HG03066 (cell line): Measurements from ENCODE around the gene GDF11.
"Not testable (repeated sequence)": the region's sequence is repeated elsewhere in the genome, so short reads cannot be mapped to it uniquely, and the experiment has no call there.

Source experiments
- ATAC-seq: cut with Tn5 transposase; IDR thresholded peaks from one replicate; pipeline ENCODE4 v1.9.1; 2021; ENCODE audit warnings: low read depth; ENCODE audit not compliant: unreplicated experiment

The GDF11 gene

DNA sequence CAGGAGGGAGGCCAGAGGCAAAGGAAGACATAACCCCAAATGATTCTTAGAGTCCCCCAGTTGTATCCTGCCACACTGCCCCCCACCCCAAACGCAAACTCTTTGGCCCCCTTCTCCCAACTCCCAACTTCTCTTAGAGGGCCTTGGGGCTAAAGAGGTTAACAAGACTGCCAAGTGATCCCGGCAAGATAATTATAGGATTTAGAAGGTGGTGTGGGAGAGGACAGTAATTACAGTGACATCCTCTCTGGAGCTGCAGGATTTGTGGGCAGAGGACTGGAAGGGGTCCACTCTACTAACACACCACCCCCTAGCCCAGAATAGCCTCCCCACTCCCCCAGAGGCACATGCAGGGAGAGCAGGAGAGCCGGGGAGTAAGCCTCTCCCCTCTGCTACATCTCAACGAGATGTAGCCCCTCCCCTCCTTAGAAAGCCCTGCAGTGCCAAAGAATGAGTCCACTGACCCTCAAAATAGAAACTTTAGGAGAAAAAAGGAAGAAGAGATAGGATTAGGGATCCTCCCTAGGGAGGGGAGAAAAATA lies 5.3 kb upstream of the GDF11 start:
- ATAC-seq, result peak; percentile 8

DNA sequence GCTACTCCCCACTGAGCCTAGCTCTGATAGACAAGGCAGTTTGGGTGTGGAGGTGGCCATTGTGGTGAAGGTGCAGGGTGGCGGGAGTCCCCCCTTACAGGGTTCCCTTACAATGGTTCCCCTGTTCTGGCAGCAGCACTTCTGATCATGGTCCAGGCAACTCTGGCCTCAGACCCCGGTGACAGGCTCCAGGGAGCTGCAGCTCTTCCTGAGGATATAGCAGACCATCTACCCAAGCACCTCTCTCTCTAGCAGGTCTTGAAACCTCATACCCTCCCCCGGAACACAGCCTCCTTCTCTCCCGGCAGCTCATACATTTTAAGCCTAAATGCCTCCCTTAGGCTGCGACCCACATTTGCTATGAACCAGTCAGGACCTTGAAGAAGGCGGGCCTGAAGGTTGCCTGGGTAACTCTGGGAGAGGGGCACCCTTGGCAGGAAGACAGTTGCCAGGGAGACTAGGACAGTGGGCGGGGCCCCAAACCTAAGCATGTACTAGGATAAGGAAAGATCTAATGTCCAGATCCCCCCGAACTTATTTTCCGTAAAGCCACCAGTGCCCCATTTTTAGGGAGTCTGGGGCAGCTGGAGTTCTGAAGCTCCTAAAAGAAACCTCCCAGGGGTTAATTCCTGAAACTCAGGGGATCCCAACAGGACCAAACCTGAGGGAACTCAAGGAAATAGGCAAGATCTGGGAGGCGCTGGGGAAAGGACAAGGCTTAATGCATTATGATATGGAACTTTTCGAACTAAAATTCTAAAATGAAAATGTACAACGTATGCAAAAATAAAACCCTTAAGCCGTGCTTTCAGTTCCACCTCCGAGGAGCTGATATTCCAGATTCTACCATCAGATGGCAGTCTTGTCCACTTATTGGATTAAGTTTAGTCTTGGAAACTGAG lies 4.5 kb upstream of the GDF11 start:
- ATAC-seq, result peak; percentile 80

DNA sequence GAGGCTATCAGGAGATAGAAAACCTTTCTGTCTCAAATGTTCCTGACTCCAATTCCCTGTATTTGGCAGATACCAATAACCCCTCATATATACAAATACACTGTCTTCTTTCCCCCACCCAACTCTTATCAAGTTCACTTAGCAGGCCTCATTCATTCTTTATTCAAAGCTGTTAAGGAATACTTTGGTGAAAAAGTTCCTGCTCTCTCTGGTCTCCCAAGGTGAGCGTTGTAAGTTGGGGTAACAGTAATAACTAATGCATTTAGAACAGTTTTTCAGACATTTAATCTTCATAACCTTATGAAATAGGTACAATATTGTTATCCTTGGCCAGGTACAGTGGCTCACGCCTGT lies 3.9 kb upstream of the GDF11 start:
- no peak for ATAC-seq

DNA sequence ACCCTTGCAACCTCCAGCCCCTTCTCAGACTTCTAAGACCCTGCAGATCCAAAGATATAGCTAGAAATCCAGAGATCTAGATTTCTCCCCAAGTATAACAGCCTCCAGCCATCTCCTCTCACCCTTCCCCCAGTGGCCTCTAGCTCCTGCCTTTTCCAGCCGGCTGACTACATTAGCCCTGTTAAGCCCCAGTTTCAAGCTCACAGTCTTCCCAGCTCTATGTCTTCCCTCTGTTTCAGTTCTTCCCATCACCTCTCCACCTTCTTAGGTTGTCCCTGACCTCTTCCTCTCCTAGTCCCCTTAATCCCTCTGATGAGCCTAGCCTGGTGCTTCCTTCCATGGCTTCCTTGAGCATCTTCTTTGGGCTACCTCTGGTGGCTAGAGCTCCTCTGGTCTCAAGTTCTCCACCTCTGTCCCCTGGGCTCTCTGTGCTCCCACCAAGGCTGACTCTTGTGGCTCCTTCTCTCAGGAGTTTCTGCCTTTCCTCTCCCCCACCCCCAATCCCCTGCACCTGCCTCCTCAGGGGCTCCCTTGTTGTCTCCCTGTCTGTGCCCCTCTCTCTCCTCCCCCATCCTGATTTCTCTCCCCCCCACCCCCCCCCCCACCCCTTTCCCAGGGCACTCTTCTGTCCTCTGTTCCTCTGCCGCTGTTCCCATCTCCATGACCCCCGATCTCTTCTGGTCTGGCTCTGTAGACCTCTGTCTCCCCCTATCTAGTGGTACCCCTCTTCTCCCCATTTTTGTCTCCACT lies 816 bp upstream of the GDF11 start:
- no peak for ATAC-seq

DNA sequence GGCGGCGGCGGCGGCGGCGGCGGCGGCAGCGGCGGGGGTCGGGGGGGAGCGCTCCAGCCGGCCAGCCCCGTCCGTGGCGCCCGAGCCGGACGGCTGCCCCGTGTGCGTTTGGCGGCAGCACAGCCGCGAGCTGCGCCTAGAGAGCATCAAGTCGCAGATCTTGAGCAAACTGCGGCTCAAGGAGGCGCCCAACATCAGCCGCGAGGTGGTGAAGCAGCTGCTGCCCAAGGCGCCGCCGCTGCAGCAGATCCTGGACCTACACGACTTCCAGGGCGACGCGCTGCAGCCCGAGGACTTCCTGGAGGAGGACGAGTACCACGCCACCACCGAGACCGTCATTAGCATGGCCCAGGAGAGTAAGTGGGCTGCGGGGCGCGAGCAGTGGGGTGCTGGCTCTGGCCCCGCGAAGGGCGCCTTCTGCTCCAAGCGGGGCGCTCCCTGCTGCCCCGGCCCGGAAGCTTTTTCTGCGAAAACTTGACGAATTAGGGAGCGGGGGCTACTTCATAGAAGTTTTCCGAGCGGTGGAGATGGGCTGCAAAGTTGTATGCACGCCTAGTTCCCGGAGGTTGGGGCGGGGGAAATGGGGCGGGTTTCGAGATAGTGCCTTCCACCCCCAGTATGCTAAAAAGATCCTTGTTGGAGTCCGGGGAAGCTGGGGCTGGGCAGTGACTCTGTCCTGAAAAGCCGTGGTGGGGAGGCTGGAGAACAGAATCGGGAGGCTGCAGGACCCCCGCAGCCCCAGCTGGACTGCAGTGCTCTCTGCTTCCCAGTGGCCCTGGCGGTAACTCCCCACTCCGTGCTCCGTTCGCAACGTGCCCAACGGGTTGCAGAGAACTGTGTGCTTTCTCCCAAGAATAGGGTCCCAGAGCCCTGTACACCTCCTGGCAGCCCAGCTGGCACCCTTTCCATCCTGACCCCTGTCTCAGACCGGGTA lies 751 bp downstream of the GDF11 start:
- ATAC-seq, result peak; percentile 49

DNA sequence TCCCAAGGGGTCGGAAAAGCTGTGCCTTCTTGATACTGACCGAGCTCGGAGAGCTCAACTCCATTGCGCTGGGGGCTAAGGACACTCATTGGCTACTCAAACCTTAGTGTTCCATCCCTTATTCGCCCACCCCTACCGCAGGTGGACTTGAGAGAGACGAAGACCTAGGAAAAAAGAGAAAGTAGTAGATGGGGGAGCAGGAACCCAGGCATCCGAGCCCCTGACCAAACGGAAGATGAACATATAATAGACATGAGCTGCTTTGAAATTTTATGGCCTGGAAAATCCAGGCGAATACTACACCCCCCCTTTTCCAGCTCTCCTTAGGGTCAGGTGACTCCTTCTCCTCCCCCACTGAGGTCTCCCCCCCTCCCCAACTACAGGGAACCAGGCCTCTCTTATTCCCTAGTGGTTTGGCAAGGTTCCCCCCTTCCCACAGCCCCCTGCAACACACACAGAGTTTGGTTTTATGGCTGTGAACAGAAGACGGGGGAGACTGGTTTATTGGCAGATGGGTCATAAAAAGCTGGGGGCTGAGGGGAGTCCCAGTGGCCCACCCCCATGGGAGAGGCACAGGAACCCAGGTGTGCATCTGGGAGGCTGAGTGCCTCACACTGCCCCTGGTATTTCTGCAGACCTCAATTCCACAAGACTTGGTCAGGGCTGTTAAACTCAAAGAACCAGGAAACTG lies 1.6 kb downstream of the GDF11 start:
- no peak for ATAC-seq

DNA sequence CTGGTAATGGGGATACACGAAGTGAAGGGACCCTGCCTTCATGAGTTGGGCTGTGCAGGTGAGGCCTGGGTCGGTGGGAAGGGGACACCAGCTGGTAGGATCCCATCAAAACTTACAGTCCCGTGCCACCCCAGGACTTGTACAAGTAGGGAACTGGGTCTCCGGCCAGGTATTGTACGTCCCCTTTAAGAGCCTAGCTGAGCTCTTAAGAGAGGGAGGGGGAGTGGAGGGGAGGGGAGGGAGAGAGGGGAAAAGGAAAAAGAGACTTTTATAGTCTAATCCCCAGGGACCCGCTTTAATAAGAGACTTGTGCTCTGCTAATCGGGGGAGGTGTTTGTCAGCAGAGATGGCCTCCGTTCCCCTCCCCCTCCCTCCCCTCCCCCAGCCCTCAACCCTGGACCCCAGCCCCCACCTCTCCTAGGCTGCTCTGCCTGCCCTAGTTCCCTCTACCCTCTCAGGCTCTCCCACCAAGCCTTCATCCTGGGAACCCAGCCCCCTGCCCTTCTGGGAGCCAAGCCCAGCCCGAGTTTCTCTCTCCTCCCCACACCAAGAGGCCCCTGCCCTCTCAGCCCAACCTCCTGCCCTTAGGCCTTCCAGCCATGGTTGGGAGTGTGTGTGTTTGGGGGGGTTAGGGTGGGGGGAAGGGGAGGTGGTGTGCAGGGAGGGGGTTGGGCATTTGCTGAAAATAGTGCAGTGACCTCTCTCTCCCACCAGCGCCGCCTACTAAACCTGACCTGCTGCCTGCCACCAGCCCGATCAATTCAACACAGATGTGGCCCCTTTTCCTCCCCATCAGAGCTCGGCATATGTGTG lies 2.6 kb downstream of the GDF11 start:
- ATAC-seq, result no peak

DNA sequence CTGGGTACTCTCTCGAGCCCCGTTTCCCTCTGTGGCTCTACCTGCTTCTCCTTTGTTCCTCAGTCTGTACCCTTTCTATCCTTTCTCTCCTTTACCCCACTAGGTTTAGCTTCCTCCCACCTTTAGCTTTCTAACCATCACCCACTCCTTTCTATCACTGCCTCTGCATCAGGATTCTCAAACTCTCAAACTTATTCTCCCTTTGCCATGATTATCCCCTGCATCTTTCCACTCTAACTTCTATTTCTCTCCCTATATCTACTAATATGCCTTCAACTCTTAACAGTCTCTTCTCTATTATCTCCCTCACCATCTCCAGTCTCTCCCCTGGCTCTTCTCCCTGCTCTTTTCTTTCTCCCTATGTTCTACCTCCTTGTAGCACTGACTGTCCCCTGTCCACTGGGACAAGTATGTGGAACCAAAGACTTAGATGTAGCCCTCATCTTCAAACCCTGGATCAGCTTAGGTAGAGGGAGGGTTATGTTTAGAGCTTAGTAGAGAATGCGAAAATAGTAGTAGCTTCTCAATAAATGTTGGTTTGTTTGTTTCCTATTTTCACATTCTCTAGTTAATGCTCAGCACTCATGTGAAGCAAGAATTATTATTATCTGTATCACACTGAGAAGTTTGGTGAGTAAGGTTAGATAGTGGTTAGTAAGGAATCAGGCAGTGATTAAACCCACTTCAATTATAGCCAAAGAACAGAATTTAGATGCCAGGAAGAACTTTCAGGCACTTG lies 3.4 kb downstream of the GDF11 start:
- no peak for ATAC-seq

DNA sequence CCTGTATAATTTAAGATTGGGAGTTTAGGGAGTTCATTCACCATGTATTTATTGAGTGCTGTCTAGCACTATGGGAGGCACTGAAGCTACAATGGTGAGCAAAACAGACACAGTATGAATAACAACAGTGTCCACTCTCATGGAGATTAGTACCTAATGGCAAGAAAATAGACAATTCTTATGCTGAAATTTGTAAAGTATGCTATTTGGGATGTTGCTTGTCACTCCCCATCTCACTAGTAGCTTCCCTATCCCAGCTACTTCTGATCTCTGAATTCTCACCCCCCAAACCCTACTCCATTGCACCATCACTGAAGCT lies 4.0 kb downstream of the GDF11 start:
- no peak for ATAC-seq

DNA sequence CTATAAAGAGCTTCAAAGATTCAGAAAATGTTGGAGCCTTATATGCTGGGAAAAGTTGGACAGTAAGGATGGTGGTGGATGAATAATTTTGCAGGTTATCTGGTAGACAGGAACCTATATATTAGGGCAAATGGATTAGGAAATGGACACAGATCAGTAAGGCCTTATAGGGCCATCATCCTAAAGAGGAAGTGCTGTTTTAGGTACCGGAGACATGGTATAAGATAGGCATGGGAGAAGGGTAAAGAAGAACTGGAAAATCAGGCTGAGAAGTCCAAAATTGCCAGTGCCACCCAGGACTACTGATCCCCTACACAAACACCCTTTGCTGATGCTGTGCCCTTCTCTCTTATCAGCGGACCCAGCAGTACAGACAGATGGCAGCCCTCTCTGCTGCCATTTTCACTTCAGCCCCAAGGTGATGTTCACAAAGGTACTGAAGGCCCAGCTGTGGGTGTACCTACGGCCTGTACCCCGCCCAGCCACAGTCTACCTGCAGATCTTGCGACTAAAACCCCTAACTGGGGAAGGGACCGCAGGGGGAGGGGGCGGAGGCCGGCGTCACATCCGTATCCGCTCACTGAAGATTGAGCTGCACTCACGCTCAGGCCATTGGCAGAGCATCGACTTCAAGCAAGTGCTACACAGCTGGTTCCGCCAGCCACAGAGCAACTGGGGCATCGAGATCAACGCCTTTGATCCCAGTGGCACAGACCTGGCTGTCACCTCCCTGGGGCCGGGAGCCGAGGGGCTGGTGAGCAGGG lies 5.5 kb downstream of the GDF11 start:
- ATAC-seq, result no peak

DNA sequence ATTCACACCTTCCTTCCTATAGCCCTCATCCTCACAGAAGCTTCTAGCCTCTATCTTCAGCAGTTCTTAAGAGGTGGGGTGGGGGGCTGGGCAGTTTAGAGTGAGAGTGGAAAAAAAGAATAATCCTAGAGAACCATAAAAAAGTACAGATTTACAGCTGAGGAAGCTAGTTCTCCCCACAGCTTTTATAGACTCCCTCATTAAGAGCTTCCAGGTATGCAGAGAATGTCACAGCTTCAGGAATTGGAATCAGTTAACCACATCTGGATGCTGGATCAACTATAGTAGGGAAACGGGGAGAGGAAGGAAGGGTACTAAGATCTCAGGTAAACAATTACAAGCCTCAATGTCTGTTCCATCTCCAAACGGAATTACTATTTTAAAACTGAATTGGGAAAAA lies 12.3 kb downstream of the GDF11 start:
- no peak for ATAC-seq

DNA sequence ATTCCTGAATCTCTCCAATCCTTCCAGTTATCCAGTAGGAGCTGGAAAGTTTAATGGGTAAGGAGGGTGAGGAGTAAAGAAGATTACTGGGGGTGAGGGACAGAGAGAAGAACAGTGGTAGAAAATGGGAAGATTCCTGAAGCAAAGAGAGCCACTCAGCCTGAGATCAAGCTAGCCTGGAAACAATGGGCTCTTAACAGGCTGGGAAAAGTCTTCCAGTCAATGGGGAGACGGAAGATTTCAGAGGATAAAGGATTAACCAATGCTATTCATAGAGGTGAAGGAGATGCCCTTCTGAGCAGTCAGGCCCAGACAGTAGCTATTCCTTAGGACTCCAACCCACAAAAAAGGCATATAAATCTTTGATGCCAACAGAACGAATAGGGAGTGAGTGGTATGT lies 14.8 kb downstream of the GDF11 start:
- ATAC-seq, result no peak

DNA sequence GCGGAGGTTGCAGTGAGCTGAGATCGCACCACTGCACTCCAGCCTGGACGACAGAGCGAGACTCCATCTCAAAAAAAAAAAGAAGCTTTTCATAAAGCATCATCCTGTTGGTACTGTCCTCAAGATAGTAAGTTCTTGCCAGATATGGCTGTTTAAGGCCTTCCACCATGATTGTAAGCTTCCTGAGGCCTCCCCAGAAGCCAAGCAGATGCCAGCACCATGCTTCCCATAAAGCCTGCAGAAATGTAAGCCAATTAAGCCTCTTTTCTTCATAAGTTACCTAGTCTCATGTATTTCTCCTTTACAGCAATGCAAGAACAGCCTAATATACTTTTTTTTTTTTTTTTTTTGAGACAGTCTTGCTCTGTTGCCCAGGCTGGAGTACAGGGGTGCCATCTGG lies 15.7 kb downstream of the GDF11 start:
- ATAC-seq, result not testable (repeated sequence)

DNA sequence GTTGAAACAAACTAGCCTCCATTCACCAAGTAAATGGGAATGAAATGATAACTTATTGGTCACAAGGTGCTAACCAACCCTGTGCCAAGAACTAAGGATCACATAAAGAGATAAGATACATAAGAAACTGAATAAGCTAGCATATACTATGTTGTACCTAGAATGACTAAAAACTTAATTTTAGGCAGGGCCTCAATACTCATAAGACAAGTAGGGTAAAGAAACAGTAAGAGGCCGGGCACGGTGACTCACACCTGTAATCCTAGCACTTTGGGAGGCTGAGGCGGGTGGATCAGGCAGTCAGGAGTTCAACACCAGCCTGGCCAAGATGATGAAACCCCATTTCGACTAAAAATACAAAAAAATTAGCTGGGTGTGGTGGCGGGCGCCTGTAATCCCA lies 17.7 kb downstream of the GDF11 start:
- no peak for ATAC-seq

DNA sequence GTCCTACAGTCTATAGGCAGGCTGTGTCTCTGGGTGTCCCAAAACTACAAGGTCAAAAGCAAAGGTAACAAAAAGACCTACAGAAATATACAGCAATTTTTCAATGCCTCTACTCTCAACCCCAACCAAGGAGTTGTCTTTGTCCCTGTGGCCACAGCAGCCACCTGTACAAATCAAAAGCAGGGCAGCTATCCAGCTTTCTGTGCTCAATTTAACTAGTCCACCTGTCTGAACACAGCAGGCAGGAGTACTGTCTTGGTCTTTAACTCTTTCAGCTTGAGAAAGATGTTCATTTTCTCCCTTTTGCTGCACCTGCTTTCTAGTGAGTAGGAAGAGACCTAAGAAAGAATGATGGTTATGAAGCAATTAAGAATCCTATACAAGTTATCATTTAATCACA lies 19.7 kb downstream of the GDF11 start:
- ATAC-seq, result no peak

DNA sequence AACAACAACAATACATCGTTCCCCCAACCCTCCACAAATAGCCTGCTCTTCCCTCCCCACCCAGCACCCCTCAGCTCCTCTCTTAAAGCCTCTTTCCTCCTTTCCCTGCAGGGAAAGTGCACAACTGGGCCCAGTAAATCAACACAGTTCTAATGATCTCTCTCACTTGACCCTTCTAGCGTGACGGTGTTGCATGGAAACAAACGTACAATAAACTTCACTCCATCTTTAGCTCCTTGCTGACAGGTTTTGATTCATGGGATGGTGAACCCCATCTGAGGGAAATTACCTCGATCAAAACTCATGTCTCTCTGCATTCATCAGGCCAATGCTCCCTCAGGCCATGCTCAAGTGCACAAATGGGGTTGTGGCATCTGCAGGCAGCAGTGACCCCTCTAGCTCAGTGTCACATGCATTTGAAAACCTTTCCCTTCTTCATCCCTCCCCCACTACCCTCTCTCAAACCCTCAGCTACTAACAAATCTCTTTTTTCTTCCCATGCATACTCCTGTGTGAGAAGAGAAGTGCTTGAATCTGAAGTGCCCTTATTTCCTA lies 22.9 kb downstream of the GDF11 start:
- ATAC-seq, result no peak

DNA sequence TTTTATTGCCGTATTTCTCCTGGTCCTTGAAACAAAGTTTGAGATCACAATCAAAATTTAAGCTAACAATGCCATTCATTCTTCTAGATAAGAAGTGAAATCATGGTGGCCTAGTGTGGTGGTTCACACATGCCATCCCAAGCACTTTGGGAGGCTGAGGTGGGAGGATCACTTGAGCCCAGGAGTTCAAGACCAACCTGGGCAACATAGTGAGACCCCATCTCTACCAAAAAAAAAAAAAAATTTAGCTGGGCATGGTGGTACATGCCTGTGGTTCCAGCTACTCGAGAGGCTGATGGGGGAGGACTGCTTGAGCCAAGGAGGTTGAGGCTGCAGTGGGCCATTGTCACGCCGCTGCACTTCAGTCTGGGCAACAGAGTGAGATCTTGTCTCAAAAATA lies 24.2 kb downstream of the GDF11 start:
- ATAC-seq, result no peak

DNA sequence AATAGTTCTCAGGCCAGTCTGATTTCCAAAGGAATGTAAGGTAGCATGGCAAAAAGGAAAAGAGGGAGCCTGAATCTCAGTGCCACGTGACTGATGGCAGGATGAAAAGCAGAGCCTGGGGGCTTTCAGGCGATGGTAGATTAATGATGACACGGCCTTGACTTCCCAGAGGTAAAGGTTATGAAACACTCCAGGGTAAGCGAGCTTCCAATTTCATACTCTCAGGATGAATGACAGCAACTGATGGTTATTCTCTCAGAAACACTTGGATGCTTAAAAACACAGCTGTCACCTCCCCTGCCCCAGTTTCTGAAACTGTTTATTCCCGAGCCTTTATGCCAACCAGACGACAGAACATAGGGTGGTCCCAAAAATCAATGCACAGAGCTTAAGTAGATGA lies 28.8 kb downstream of the GDF11 start:
- no peak for ATAC-seq
